ENCODE measurements around the gene KCNJ15. TPM values are rescaled to one million over a fixed set of nuclear protein-coding genes. Genes with fewer than 3 reads are reported as not detected.
A peak's percentile ranks its signal among the peaks of the same experiment; 100 is the strongest.

The KCNJ15 gene
- polyA plus RNA-seq, 3 donors, result 4.5 to 26.5 (median 8.0) TPM

DNA sequence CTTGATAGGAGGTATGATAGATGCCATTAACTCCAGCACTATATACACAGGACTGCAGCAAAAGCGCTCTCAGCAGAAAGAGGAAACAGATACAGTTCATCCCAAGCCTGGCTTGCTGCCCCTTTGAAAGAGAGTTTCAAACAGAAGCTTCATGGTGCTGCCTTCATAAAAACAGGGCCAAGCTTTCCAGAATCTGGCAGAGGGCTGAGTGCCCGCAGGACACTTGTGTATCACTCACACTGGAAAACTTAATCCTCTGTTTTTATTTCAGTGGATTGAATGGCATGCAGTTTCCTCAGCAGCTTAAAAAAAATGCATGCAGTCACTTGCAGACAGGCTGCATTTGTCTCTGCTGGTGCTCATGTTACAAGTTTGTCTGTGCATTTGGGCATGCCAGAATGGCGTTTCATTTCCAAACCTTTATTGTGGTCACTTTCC, 40.4 kb downstream of the KCNJ15 start:
- intact Hi-C loops (cut with micrococcal nuclease), result loop anchor here (5.0 kb wide), 2 partner anchors 50 to 55 kb away; no protein-coding TSS in a partner anchor
- WGBS (ENCODE audit: insufficient coverage), result no CpG with 5 or more reads among the region's 3 CpGs
- peaks cover 84% of the 10 kb centered on the region for H3K4me1 Mint-ChIP-seq

DNA sequence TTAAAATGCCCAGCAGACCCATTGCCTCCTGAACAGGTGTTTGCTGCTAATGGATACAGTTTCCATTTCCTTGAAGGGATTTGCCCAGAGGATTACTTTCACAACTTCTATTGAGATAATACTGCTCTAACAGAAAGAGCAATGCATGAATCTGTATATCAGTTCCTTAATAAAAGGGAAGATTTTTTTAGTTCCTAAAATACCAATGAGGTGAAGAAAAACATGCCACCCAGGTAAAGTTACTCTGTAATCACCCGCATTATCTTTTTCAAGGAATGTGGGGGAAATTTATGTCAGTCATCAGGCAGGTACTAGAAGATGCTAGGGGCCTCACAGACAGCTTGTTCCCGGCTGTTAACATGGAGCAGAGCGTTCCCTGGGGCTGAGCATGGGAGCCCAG, 41.1 kb downstream of the KCNJ15 start:
- intact Hi-C loops (cut with micrococcal nuclease), result loop anchor here (5.0 kb wide), 2 partner anchors 49 to 54 kb away; no protein-coding TSS in a partner anchor
- no CpG with 5 or more reads among the region's 3 CpGs for WGBS (ENCODE audit: insufficient coverage)

More for the DNA sequence above, 40.4 kb downstream of the KCNJ15 start:
- Histone ChIP-seq H3K9me3 (replicated peaks in 1 of 2; ENCODE audit: control insufficient read depth in 1 of 2, insufficient read depth in 1 of 2, low read length in 2 of 2) (no peaks in the 10 kb centered on the region), H3K9ac (ENCODE audit: insufficient read depth, low read length, poor library complexity, severe bottlenecking) (no peak overlapping the region), H3K4me1 (ENCODE audit: control insufficient read depth in 1 of 2, insufficient read depth in 2 of 2, low read length in 2 of 2) (peaks cover 66 to 89% of the 10 kb centered on the region in 2 donors), H4K20me1 (ENCODE audit: insufficient read depth, low read length) (no peaks in the 10 kb centered on the region), H3K79me2 (ENCODE audit: insufficient read depth, low read length) (no peaks in the 10 kb centered on the region), H2AFZ (ENCODE audit: insufficient read depth, low read depth, low read length, poor library complexity, severe bottlenecking) (peak overlapping the region; percentile 21), H3K27me3 (ENCODE audit: control insufficient read depth in 2 of 2, insufficient read depth in 2 of 2, low read length in 2 of 2) (no peaks in the 10 kb centered on the region), H3K27ac (ENCODE audit: low read depth in 1 of 2, low read length in 2 of 2) (peak overlapping the region; percentile 53 to 89), H3K4me2 (replicated peaks; ENCODE audit: extremely low read depth, low read length, poor library complexity, severe bottlenecking) (peak overlapping the region; percentile 56), H3K36me3 (replicated peaks in 1 of 2; ENCODE audit: control insufficient read depth in 1 of 2, insufficient read depth in 2 of 2, low read length in 2 of 2) (peaks cover 0 to 7% of the 10 kb centered on the region in 2 donors), H3K4me3 (replicated peaks in 1 of 3; ENCODE audit: low read depth in 2 of 3, low read length in 3 of 3) (peak overlapping the region in 1 of 3 experiments; percentile 54)
- H3K27me3 Mint-ChIP-seq (ENCODE audit: low read depth in 3 of 3), result peaks cover 0 to 2% (median 0%) of the 10 kb centered on the region in 3 donors
- peaks cover 17 to 22% of the 10 kb centered on the region in 2 donors for H3K36me3 Mint-ChIP-seq
- H3K27ac Mint-ChIP-seq, result peak overlapping the region; percentile 89 to 96 (median 94)
- peaks cover 0 to 7% (median 2%) of the 10 kb centered on the region in 7 donors for H3K9me3 Mint-ChIP-seq
- TF ChIP-seq, protein P1, sequence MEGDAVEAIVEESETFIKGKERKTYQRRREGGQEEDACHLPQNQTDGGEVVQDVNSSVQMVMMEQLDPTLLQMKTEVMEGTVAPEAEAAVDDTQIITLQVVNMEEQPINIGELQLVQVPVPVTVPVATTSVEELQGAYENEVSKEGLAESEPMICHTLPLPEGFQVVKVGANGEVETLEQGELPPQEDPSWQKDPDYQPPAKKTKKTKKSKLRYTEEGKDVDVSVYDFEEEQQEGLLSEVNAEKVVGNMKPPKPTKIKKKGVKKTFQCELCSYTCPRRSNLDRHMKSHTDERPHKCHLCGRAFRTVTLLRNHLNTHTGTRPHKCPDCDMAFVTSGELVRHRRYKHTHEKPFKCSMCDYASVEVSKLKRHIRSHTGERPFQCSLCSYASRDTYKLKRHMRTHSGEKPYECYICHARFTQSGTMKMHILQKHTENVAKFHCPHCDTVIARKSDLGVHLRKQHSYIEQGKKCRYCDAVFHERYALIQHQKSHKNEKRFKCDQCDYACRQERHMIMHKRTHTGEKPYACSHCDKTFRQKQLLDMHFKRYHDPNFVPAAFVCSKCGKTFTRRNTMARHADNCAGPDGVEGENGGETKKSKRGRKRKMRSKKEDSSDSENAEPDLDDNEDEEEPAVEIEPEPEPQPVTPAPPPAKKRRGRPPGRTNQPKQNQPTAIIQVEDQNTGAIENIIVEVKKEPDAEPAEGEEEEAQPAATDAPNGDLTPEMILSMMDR (IDR thresholded peaks at IDR 0.05), result no peak
- peak in 2 of 3 donors; percentile 40 to 61 for DNase-seq
- H3K4me3 Mint-ChIP-seq, result peak overlapping the region in 1 of 2 donors; percentile 67

More for the DNA sequence above, 41.1 kb downstream of the KCNJ15 start:
- H3K36me3 Mint-ChIP-seq, result peaks cover 17 to 22% of the 10 kb centered on the region in 2 donors
- Histone ChIP-seq H3K4me2 (replicated peaks; ENCODE audit: extremely low read depth, low read length, poor library complexity, severe bottlenecking) (peak overlapping the region; percentile 56), H3K9me3 (replicated peaks in 1 of 2; ENCODE audit: control insufficient read depth in 1 of 2, insufficient read depth in 1 of 2, low read length in 2 of 2) (no peaks in the 10 kb centered on the region), H3K4me3 (replicated peaks in 1 of 3; ENCODE audit: low read depth in 2 of 3, low read length in 3 of 3) (peak overlapping the region in 1 of 3 experiments; percentile 54), H3K27ac (ENCODE audit: low read depth in 1 of 2, low read length in 2 of 2) (peak overlapping the region in 1 of 2 donors; percentile 89), H3K79me2 (ENCODE audit: insufficient read depth, low read length) (no peaks in the 10 kb centered on the region), H3K4me1 (ENCODE audit: control insufficient read depth in 1 of 2, insufficient read depth in 2 of 2, low read length in 2 of 2) (peaks cover 59 to 82% of the 10 kb centered on the region in 2 donors), H3K36me3 (replicated peaks in 1 of 2; ENCODE audit: control insufficient read depth in 1 of 2, insufficient read depth in 2 of 2, low read length in 2 of 2) (peaks cover 0 to 7% of the 10 kb centered on the region in 2 donors), H2AFZ (ENCODE audit: insufficient read depth, low read depth, low read length, poor library complexity, severe bottlenecking) (no peak overlapping the region), H3K27me3 (ENCODE audit: control insufficient read depth in 2 of 2, insufficient read depth in 2 of 2, low read length in 2 of 2) (no peaks in the 10 kb centered on the region), H3K9ac (ENCODE audit: insufficient read depth, low read length, poor library complexity, severe bottlenecking) (no peak overlapping the region), H4K20me1 (ENCODE audit: insufficient read depth, low read length) (no peaks in the 10 kb centered on the region)
- TF ChIP-seq, protein P1 (IDR thresholded peaks at IDR 0.05), result no peak
- peaks cover 0 to 7% (median 1%) of the 10 kb centered on the region in 7 donors for H3K9me3 Mint-ChIP-seq
- peaks cover 0 to 2% (median 0%) of the 10 kb centered on the region in 3 donors for H3K27me3 Mint-ChIP-seq (ENCODE audit: low read depth in 3 of 3)
- H3K4me3 Mint-ChIP-seq, result peak overlapping the region in 1 of 2 donors; percentile 21
- H3K4me1 Mint-ChIP-seq, result peaks cover 77% of the 10 kb centered on the region
- no peak for DNase-seq
- H3K27ac Mint-ChIP-seq, result no peak overlapping the region
